Measurements from ENCODE around the gene DGKZ.

DGKZ gene

GRCh38 chr11:46307785-46308341 is 39.4 kb upstream of the DGKZ start:
- Histone ChIP-seq H3K36me3 (no peaks in the 10 kb centered on the region), H3K27me3 (peaks cover 0 to 6% of the 10 kb centered on the region in 2 donors), H3K4me1 (no peaks in the 10 kb centered on the region), H3K4me3 (no peak overlapping the region), H3K9me3 (no peaks in the 10 kb centered on the region), H3K27ac (no peak overlapping the region)
- TF ChIP-seq CTCF (IDR thresholded peaks at IDR 0.05): no peak
- no peak for DNase-seq
- intact Hi-C loops (cut with DNase I; ENCODE audit: low total_unique reads): loop anchor here (2.0 kb wide), 1 partner anchor 69 kb away; no protein-coding TSS in a partner anchor

DNA sequence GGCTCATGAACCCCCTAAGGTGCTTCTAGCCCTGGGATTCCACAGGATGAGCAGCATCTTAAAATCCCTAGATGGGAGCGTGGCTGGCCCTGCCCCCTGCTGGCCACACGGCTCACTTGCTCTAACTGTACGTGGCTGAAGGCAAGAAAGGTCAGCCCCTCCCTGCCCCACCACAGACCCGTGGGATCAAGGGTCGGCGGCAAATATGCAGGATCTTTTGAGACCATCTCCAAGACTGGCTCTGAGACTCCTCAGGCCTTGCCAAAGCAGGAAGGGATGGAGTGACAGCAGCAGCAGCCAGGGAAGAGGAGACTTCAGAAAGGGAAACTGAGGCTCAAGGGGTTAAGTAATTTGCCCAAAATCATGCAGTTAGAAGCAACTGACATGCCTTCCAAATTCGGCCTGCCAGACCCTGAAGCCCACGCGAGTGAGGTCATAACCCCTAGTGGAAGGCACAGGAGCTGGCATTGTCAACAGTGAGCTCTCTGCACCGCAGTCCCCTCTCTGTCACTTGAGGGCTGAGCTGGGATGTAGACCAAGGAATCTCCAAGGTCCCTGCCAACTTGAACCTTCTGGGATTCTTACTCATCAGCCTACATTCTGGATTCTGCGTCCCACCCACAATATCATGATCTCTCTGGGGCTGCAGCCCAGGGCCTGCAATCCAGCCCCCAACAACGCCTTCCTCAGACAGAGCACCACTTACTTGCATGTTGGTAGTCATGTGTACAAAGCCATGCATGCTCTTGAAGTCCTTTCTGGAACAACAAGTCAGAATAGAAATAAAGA is 38.4 kb upstream of the DGKZ start:
- no peaks in the 10 kb centered on the region for H3K36me3 ChIP-seq
- peaks cover 0 to 6% of the 10 kb centered on the region in 2 donors for H3K27me3 ChIP-seq
- no peak overlapping the region for H3K27ac ChIP-seq
- DNase-seq: peak; percentile 78 to 79
- intact Hi-C loops (cut with DNase I; ENCODE audit: low total_unique reads): no loop called here
- no peaks in the 10 kb centered on the region for H3K4me1 ChIP-seq
- no peak overlapping the region for H3K4me3 ChIP-seq
- no peaks in the 10 kb centered on the region for H3K9me3 ChIP-seq
- TF ChIP-seq CTCF (IDR thresholded peaks at IDR 0.05): peak; percentile 79 to 91

- Histone ChIP-seq H3K27me3 (peaks cover 0 to 6% of the 10 kb centered on the region in 2 donors), H3K4me1 (no peaks in the 10 kb centered on the region), H3K27ac (no peak overlapping the region), H3K4me3 (no peak overlapping the region), H3K9me3 (no peaks in the 10 kb centered on the region), H3K36me3 (no peaks in the 10 kb centered on the region)
- DNase-seq: no peak
- TF ChIP-seq CTCF (IDR thresholded peaks at IDR 0.05): no peak
- intact Hi-C loops (cut with DNase I; ENCODE audit: low total_unique reads): loop anchor here (10.0 kb wide), 1 partner anchor 345 kb away; no protein-coding TSS in a partner anchor
Measured at GRCh38 chr11:46309814-46310259, 37.4 kb upstream of the DGKZ start.

DNA sequence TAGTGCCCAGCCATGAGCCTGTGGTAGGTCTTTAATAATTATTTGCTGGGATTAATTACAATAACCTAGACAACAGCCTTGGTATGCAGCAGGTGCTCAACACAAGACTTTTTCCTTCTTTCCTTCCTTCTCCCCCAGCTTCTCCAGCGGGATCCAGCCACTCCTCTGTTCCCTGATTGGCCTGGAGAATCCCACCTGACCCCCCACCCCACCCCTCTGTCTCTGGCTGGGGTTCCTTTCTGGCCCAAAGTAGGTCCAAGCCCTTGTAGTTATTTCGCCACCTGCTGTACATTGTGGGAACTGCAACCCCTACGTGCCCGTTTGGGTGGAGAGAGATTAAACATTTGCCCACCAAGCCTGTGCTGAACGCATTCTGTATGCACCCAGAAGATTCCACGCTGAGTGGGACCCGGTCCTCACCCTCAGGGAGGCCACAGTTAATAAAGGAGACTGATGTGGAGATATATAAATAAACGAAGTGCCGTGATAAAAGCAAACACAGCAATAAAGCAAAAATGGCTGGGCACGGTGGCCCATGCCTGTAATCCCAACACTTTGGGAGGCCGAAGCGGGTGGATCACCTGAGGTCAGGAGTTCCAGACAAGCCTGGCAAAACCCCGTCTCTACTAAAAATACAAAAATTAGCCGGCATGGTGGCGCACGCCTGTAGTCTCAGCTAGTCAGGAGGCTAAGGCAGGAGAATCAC is 32.1 kb upstream of the DGKZ start:
- Histone ChIP-seq H3K27ac (no peak overlapping the region), H3K27me3 (peaks cover 0 to 16% of the 10 kb centered on the region in 2 donors), H3K36me3 (peaks cover 0 to 3% (median 0%) of the 10 kb centered on the region in 3 donors), H3K9me3 (no peaks in the 10 kb centered on the region), H3K4me3 (no peak overlapping the region), H3K4me1 (no peaks in the 10 kb centered on the region)
- intact Hi-C loops (cut with DNase I; ENCODE audit: low total_unique reads): loop anchor here (10.0 kb wide), 1 partner anchor 350 kb away; no protein-coding TSS in a partner anchor
- peak; percentile 65 to 80 for TF ChIP-seq CTCF (IDR thresholded peaks at IDR 0.05)
- no peak for DNase-seq

- Histone ChIP-seq H3K4me1 (no peaks in the 10 kb centered on the region), H3K9me3 (no peaks in the 10 kb centered on the region), H3K27ac (no peak overlapping the region), H3K27me3 (peaks cover 0 to 21% of the 10 kb centered on the region in 2 donors), H3K36me3 (peaks cover 0 to 7% (median 0%) of the 10 kb centered on the region in 3 donors), H3K4me3 (no peak overlapping the region)
- intact Hi-C loops (cut with DNase I; ENCODE audit: low total_unique reads): loop anchor here (10.0 kb wide), 1 partner anchor 351 kb away; no protein-coding TSS in a partner anchor
- no peak for TF ChIP-seq CTCF (IDR thresholded peaks at IDR 0.05)
- no peak for DNase-seq
Measured at GRCh38 chr11:46315783-46316563, 31.3 kb upstream of the DGKZ start.
